ENCODE measurements around the gene NOL8.

- no peak for TF ChIP-seq CTCF (conservative IDR thresholded peaks at IDR 0.05; ENCODE audit: low read depth in 2 of 2)
- TF ChIP-seq EZH2phosphoT487 (IDR thresholded peaks at IDR 0.05; ENCODE audit: unreplicated experiment): no peak
- TF ChIP-seq, protein P1, sequence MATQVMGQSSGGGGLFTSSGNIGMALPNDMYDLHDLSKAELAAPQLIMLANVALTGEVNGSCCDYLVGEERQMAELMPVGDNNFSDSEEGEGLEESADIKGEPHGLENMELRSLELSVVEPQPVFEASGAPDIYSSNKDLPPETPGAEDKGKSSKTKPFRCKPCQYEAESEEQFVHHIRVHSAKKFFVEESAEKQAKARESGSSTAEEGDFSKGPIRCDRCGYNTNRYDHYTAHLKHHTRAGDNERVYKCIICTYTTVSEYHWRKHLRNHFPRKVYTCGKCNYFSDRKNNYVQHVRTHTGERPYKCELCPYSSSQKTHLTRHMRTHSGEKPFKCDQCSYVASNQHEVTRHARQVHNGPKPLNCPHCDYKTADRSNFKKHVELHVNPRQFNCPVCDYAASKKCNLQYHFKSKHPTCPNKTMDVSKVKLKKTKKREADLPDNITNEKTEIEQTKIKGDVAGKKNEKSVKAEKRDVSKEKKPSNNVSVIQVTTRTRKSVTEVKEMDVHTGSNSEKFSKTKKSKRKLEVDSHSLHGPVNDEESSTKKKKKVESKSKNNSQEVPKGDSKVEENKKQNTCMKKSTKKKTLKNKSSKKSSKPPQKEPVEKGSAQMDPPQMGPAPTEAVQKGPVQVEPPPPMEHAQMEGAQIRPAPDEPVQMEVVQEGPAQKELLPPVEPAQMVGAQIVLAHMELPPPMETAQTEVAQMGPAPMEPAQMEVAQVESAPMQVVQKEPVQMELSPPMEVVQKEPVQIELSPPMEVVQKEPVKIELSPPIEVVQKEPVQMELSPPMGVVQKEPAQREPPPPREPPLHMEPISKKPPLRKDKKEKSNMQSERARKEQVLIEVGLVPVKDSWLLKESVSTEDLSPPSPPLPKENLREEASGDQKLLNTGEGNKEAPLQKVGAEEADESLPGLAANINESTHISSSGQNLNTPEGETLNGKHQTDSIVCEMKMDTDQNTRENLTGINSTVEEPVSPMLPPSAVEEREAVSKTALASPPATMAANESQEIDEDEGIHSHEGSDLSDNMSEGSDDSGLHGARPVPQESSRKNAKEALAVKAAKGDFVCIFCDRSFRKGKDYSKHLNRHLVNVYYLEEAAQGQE (IDR thresholded peaks at IDR 0.05; ENCODE audit: unreplicated experiment): no peak
- no peak for TF ChIP-seq STAT1 (IDR thresholded peaks at IDR 0.05; ENCODE audit: unreplicated experiment)
- no peak for TF ChIP-seq POLR2AphosphoS5 (IDR thresholded peaks at IDR 0.05; ENCODE audit: low read depth)
- TF ChIP-seq EZH2 (IDR thresholded peaks at IDR 0.05; ENCODE audit: low read depth, unreplicated experiment): no peak
- no peak for TF ChIP-seq ETS1 (IDR thresholded peaks at IDR 0.05)
- no peak for TF ChIP-seq CREB1 (CRISPR knock-in tag; IDR thresholded peaks at IDR 0.05; ENCODE audit: low read depth)
- TF ChIP-seq NANOG (IDR thresholded peaks at IDR 0.05; ENCODE audit: borderline replicate concordance): no peak
- no peak for TF ChIP-seq JUNB (IDR thresholded peaks at IDR 0.05; ENCODE audit: unreplicated experiment)
- no peak for TF ChIP-seq ZNF331 (CRISPR knock-in tag; IDR thresholded peaks at IDR 0.05; ENCODE audit: low read depth)
Observed at GRCh38 chr9:92253656-92254055, 71.5 kb downstream of the NOL8 start.

Data from GM23338 (cell line).